ENCODE data around the gene ISY1.
A peak's percentile ranks its signal among the peaks of the same experiment; 100 is the strongest.
"Not testable (repeated sequence)": the region's sequence is repeated elsewhere in the genome, so short reads cannot be mapped to it uniquely, and the experiment has no call there.

Gene ISY1

GRCh38 chr3:129117134-129117533 is 43.7 kb downstream of the ISY1 start:
- H3K9me3 Mint-ChIP-seq: no peaks in the 10 kb centered on the region
- H3K27ac Mint-ChIP-seq: peak overlapping the region; percentile 98
- no peaks in the 10 kb centered on the region for H3K27me3 Mint-ChIP-seq
- peaks cover 49% of the 10 kb centered on the region for H3K36me3 Mint-ChIP-seq (ENCODE audit: low read depth)
- H3K4me3 Mint-ChIP-seq: peak overlapping the region; percentile 98
- H3K4me1 Mint-ChIP-seq (ENCODE audit: low read depth): peaks cover 82% of the 10 kb centered on the region

- Mint-ChIP-seq H3K9me3 (no peaks in the 10 kb centered on the region), H3K27ac (peak overlapping the region; percentile 98), H3K27me3 (no peaks in the 10 kb centered on the region), H3K4me1 (ENCODE audit: low read depth) (peaks cover 84% of the 10 kb centered on the region), H3K4me3 (peak overlapping the region; percentile 76), H3K36me3 (ENCODE audit: low read depth) (peaks cover 51% of the 10 kb centered on the region)
These were observed 44.3 kb downstream of the ISY1 start for GRCh38 chr3:129116482-129116946.

- H3K4me3 Mint-ChIP-seq: peak overlapping the region; percentile 34
- H3K9me3 Mint-ChIP-seq: no peaks in the 10 kb centered on the region
- H3K4me1 Mint-ChIP-seq (ENCODE audit: low read depth): peaks cover 91% of the 10 kb centered on the region
- H3K27me3 Mint-ChIP-seq: no peaks in the 10 kb centered on the region
- peak overlapping the region; percentile 91 for H3K27ac Mint-ChIP-seq
- H3K36me3 Mint-ChIP-seq (ENCODE audit: low read depth): peaks cover 61% of the 10 kb centered on the region
These were observed 46.4 kb downstream of the ISY1 start for GRCh38 chr3:129114455-129114854.

- Mint-ChIP-seq H3K36me3 (ENCODE audit: low read depth) (peaks cover 61% of the 10 kb centered on the region), H3K4me1 (ENCODE audit: low read depth) (peaks cover 87% of the 10 kb centered on the region), H3K9me3 (no peaks in the 10 kb centered on the region), H3K27me3 (no peaks in the 10 kb centered on the region), H3K4me3 (peak overlapping the region; percentile 53), H3K27ac (peak overlapping the region; percentile 95)
These were observed 48.4 kb downstream of the ISY1 start for GRCh38 chr3:129112308-129113052.

GRCh38 chr3:129111076-129111780 is 49.6 kb downstream of the ISY1 start:
- H3K27ac Mint-ChIP-seq: peak overlapping the region; percentile 95
- not testable (repeated sequence) for H3K4me3 Mint-ChIP-seq, H3K27me3 Mint-ChIP-seq, H3K9me3 Mint-ChIP-seq
- H3K4me1 Mint-ChIP-seq (ENCODE audit: low read depth): peaks cover 87% of the 10 kb centered on the region
- peaks cover 57% of the 10 kb centered on the region for H3K36me3 Mint-ChIP-seq (ENCODE audit: low read depth)

GRCh38 chr3:129107793-129108192 is 53.1 kb downstream of the ISY1 start:
- Mint-ChIP-seq H3K4me1 (ENCODE audit: low read depth) (peaks cover 79% of the 10 kb centered on the region), H3K9me3 (no peaks in the 10 kb centered on the region), H3K27ac (peak overlapping the region; percentile 76), H3K4me3 (no peak overlapping the region), H3K36me3 (ENCODE audit: low read depth) (peaks cover 43% of the 10 kb centered on the region), H3K27me3 (no peaks in the 10 kb centered on the region)

GRCh38 chr3:129106866-129107565 is 53.8 kb downstream of the ISY1 start:
- H3K4me1 Mint-ChIP-seq (ENCODE audit: low read depth): peaks cover 73% of the 10 kb centered on the region
- H3K36me3 Mint-ChIP-seq (ENCODE audit: low read depth): peaks cover 43% of the 10 kb centered on the region
- no peaks in the 10 kb centered on the region for H3K9me3 Mint-ChIP-seq
- H3K27me3 Mint-ChIP-seq: no peaks in the 10 kb centered on the region
- H3K4me3 Mint-ChIP-seq: no peak overlapping the region
- H3K27ac Mint-ChIP-seq: peak overlapping the region; percentile 76

GRCh38 chr3:129106320-129106719 is 54.5 kb downstream of the ISY1 start:
- no peak overlapping the region for H3K4me3 Mint-ChIP-seq
- peaks cover 45% of the 10 kb centered on the region for H3K36me3 Mint-ChIP-seq (ENCODE audit: low read depth)
- no peaks in the 10 kb centered on the region for H3K27me3 Mint-ChIP-seq
- no peaks in the 10 kb centered on the region for H3K9me3 Mint-ChIP-seq
- peaks cover 73% of the 10 kb centered on the region for H3K4me1 Mint-ChIP-seq (ENCODE audit: low read depth)
- H3K27ac Mint-ChIP-seq: peak overlapping the region; percentile 65

GRCh38 chr3:129105862-129106261 is 55.0 kb downstream of the ISY1 start:
- Mint-ChIP-seq H3K4me3 (no peak overlapping the region), H3K36me3 (ENCODE audit: low read depth) (peaks cover 45% of the 10 kb centered on the region), H3K9me3 (no peaks in the 10 kb centered on the region), H3K27ac (no peak overlapping the region), H3K4me1 (ENCODE audit: low read depth) (peaks cover 72% of the 10 kb centered on the region), H3K27me3 (no peaks in the 10 kb centered on the region)

GRCh38 chr3:129104498-129105079 is 56.3 kb downstream of the ISY1 start:
- Mint-ChIP-seq H3K9me3 (no peaks in the 10 kb centered on the region), H3K4me1 (ENCODE audit: low read depth) (peaks cover 71% of the 10 kb centered on the region), H3K36me3 (ENCODE audit: low read depth) (peaks cover 41% of the 10 kb centered on the region), H3K27me3 (no peaks in the 10 kb centered on the region), H3K4me3 (no peak overlapping the region), H3K27ac (peak overlapping the region; percentile 64)

- H3K4me3 Mint-ChIP-seq: no peak overlapping the region
- H3K27me3 Mint-ChIP-seq: no peaks in the 10 kb centered on the region
- H3K36me3 Mint-ChIP-seq (ENCODE audit: low read depth): peaks cover 43% of the 10 kb centered on the region
- peak overlapping the region; percentile 64 for H3K27ac Mint-ChIP-seq
- H3K4me1 Mint-ChIP-seq (ENCODE audit: low read depth): peaks cover 73% of the 10 kb centered on the region
- no peaks in the 10 kb centered on the region for H3K9me3 Mint-ChIP-seq
These were observed 56.8 kb downstream of the ISY1 start for GRCh38 chr3:129104051-129104450.

- no peaks in the 10 kb centered on the region for H3K9me3 Mint-ChIP-seq
- H3K4me1 Mint-ChIP-seq (ENCODE audit: low read depth): peaks cover 69% of the 10 kb centered on the region
- no peak overlapping the region for H3K27ac Mint-ChIP-seq
- no peaks in the 10 kb centered on the region for H3K27me3 Mint-ChIP-seq
- peaks cover 40% of the 10 kb centered on the region for H3K36me3 Mint-ChIP-seq (ENCODE audit: low read depth)
- no peak overlapping the region for H3K4me3 Mint-ChIP-seq
These were observed 57.6 kb downstream of the ISY1 start for GRCh38 chr3:129103296-129103695.

- H3K4me1 Mint-ChIP-seq (ENCODE audit: low read depth): peaks cover 67% of the 10 kb centered on the region
These were observed 59.3 kb downstream of the ISY1 start for GRCh38 chr3:129101370-129102138.

GRCh38 chr3:129100274-129100673 is 60.6 kb downstream of the ISY1 start:
- peak overlapping the region; percentile 50 for H3K27ac Mint-ChIP-seq
- H3K4me3 Mint-ChIP-seq: no peak overlapping the region
- no peaks in the 10 kb centered on the region for H3K27me3 Mint-ChIP-seq
- H3K4me1 Mint-ChIP-seq (ENCODE audit: low read depth): peaks cover 67% of the 10 kb centered on the region
- no peaks in the 10 kb centered on the region for H3K9me3 Mint-ChIP-seq
- H3K36me3 Mint-ChIP-seq (ENCODE audit: low read depth): peaks cover 48% of the 10 kb centered on the region

More at GRCh38 chr3:129101370-129102138, 59.3 kb downstream of the ISY1 start:
- peak overlapping the region; percentile 68 for H3K27ac Mint-ChIP-seq
- peaks cover 44% of the 10 kb centered on the region for H3K36me3 Mint-ChIP-seq (ENCODE audit: low read depth)
- no peak overlapping the region for H3K4me3 Mint-ChIP-seq
- H3K27me3 Mint-ChIP-seq: no peaks in the 10 kb centered on the region
- H3K9me3 Mint-ChIP-seq: no peaks in the 10 kb centered on the region

Measured in stimulated activated naive CD8-positive, alpha-beta T cell treated with anti-CD3 and anti-CD28 coated beads, Interleukin-15, Interleukin-2, amounts not matched to agents 100 ng/mL and 50 ng/mL, for 24 hours (primary cell).